WTC11 (cell line): ENCODE data around the gene TCF12.

Experiments used
- CTCF ChIP-seq: fragments of 200-600 bp; IDR thresholded peaks from 2 replicates; pipeline ENCODE4 v1.8.0; 2022; ENCODE audit warnings: antibody characterized with exemption
- KAT7 ChIP-seq: sonication (generic); formaldehyde crosslinking; IDR thresholded peaks from 2 replicates; pipeline ENCODE4 v1.8.1; 2023; ENCODE audit warnings: missing genetic modification reagents, mild to moderate bottlenecking, borderline replicate concordance
- NR1H2 ChIP-seq: sonication (generic); formaldehyde crosslinking; IDR thresholded peaks from 2 replicates; pipeline ENCODE4 v1.9.0; 2021; ENCODE audit warnings: mild to moderate bottlenecking, moderate library complexity, missing genetic modification reagents
- TEAD4 ChIP-seq: sonication (generic); formaldehyde crosslinking; IDR thresholded peaks from 2 replicates; pipeline ENCODE4 v1.8.0; 2022; ENCODE audit warnings: mild to moderate bottlenecking, missing genetic modification reagents
- ZNF219 ChIP-seq: sonication (generic); formaldehyde crosslinking; IDR thresholded peaks from 2 replicates; pipeline ENCODE4 v1.8.0; 2023; ENCODE audit warnings: missing genetic modification reagents, mild to moderate bottlenecking, borderline replicate concordance
- ZNF425 ChIP-seq: fragments of 250-450 bp; sonication (Bioruptor Pico); conservative IDR thresholded peaks from 2 replicates; pipeline ENCODE4 v1.9.0; 2021; ENCODE audit warnings: mild to moderate bottlenecking

GRCh38 chr15:56984681-56985481 is 66.4 kb downstream of the TCF12 start:
- TF ChIP-seq CTCF (no peak), TEAD4 (CRISPR knock-in tag) (no peak), KAT7 (CRISPR knock-in tag) (no peak), NR1H2 (no peak), ZNF219 (CRISPR knock-in tag) (no peak), ZNF425 (no peak)
